IMR-90 (cell line): ENCODE measurements around the gene ATG101.

Source experiments
- BHLHE40 ChIP-seq: fragments of 150-350 bp; IDR thresholded peaks from 2 replicates; pipeline ENCODE4 v1.6.1; 2016; ENCODE audit warnings: mild to moderate bottlenecking, low read depth, low read length
- CEBPB ChIP-seq: IDR thresholded peaks from 2 replicates; pipeline ENCODE4 v1.6.1; 2012; ENCODE audit warnings: low read depth, low read length, improper control_type of control experiment
- CTCF ChIP-seq: conservative IDR thresholded peaks from 2 replicates; pipeline ENCODE4 v1.5.1; 2012; ENCODE audit warnings: mild to moderate bottlenecking, low read depth, low read length, improper control_type of control experiment
- ELK1 ChIP-seq: fragments of 150-350 bp; IDR thresholded peaks from 2 replicates; pipeline ENCODE4 v1.6.1; 2016; ENCODE audit warnings: low read depth, mild to moderate bottlenecking, low read length, moderate library complexity, borderline replicate concordance
- FOS ChIP-seq: fragments of 150-350 bp; IDR thresholded peaks from 2 replicates; pipeline ENCODE4 v1.6.1; 2016; ENCODE audit warnings: low read depth, low read length
- POLR2A ChIP-seq: IDR thresholded peaks from 2 replicates; pipeline ENCODE4 v1.6.1; 2012; ENCODE audit warnings: mild to moderate bottlenecking, low read depth, low read length
- RAD21 ChIP-seq: IDR thresholded peaks from 2 replicates; pipeline ENCODE4 v1.6.1; 2012; ENCODE audit warnings: low read length, improper control_type of control experiment
- SMC3 ChIP-seq: fragments of 150-350 bp; IDR thresholded peaks from 2 replicates; pipeline ENCODE4 v1.6.1; 2016; ENCODE audit warnings: low read depth, mild to moderate bottlenecking, antibody characterized with exemption, low read length, moderate library complexity
- USF2 ChIP-seq: fragments of 150-350 bp; IDR thresholded peaks from 2 replicates; pipeline ENCODE4 v1.6.1; 2017; ENCODE audit warnings: mild to moderate bottlenecking, antibody characterized with exemption, low read length, low read depth

GRCh38 chr12:52069327-52070184 lies at the start of gene ATG101:
- TF ChIP-seq POLR2A (peak; percentile 90), CEBPB (no peak), ELK1 (0 out of 2 replicates have a peak, but pooled peaks have one; percentile 58), CTCF (peak; percentile 92), USF2 (no peak), FOS (peak; percentile 54; the same call in 1 of the 2 replicates), BHLHE40 (peak; percentile 99), SMC3 (peak; percentile 19; the same call in 1 of the 2 replicates), RAD21 (peak; percentile 31)
